Astrocyte (in vitro differentiated cells and primary cell): ENCODE measurements around the gene LIPG. TPM values are rescaled to one million over a fixed set of nuclear protein-coding genes. Genes with fewer than 3 reads are reported as not detected.
"Not testable (repeated sequence)": the region's sequence is repeated elsewhere in the genome, so short reads cannot be mapped to it uniquely, and the experiment has no call there.

Source experiments
- DNase-seq: peaks from one replicate; pipeline ENCODE4 v3.0.0-alpha.2; 2010; ENCODE audit warnings: low read depth
- FAIRE-seq: peaks from 2 replicates; lab custom pipeline; 2011; peaks lifted over from hg19 to GRCh38; lab: Jason Lieb, UNC
- H2AFZ ChIP-seq: 2 replicates; pipeline ENCODE4 v1.6.0; 2012; ENCODE audit warnings: low read depth, low read length, inconsistent platforms
- H3K27ac ChIP-seq: 2 replicates; pipeline ENCODE4 v1.5.1; 2011; ENCODE audit warnings: low read depth, low read length, inconsistent platforms
- H3K27me3 ChIP-seq: 2 replicates; pipeline ENCODE4 v1.6.0; 2011; ENCODE audit warnings: low read length, inconsistent platforms; ENCODE audit not compliant: insufficient read depth
- H3K36me3 ChIP-seq: 2 replicates; pipeline ENCODE4 v1.5.1; 2011; ENCODE audit warnings: low read length, inconsistent platforms; ENCODE audit not compliant: insufficient read depth
- H3K4me1 ChIP-seq: 2 replicates; pipeline ENCODE4 v1.5.1; 2011; ENCODE audit warnings: low read length, inconsistent platforms; ENCODE audit not compliant: insufficient read depth
- H3K4me2 ChIP-seq: 2 replicates; pipeline ENCODE4 v1.6.0; 2012; ENCODE audit warnings: low read length, inconsistent platforms
- H3K4me3 ChIP-seq: 2 replicates; pipeline ENCODE4 v1.5.1; 2011; ENCODE audit warnings: low read depth, mild to moderate bottlenecking, low read length, inconsistent platforms; ENCODE audit not compliant: insufficient read depth
- H3K79me2 ChIP-seq: 2 replicates; pipeline ENCODE4 v1.6.0; 2012; ENCODE audit warnings: mild to moderate bottlenecking, low read length, inconsistent platforms; ENCODE audit not compliant: insufficient read depth
- H3K9ac ChIP-seq: 2 replicates; pipeline ENCODE4 v1.6.0; 2012; ENCODE audit warnings: mild to moderate bottlenecking, low read length, inconsistent platforms
- H3K9me3 ChIP-seq: 2 replicates; pipeline ENCODE4 v1.5.1; 2012; ENCODE audit warnings: low read depth, mild to moderate bottlenecking, low read length, inconsistent platforms; ENCODE audit not compliant: insufficient read depth
- H4K20me1 ChIP-seq: 2 replicates; pipeline ENCODE4 v1.6.0; 2012; ENCODE audit warnings: low read length, inconsistent platforms; ENCODE audit not compliant: insufficient read depth
- H3K27ac Mint-ChIP-seq: one replicate; pipeline ENCODE4 v1.8.0; 2021; ENCODE audit warnings: mild to moderate bottlenecking, mixed read lengths; ENCODE audit not compliant: unreplicated experiment
- H3K27me3 Mint-ChIP-seq: one replicate; pipeline ENCODE4 v1.8.0; 2021; ENCODE audit warnings: low read depth, mixed read lengths; ENCODE audit not compliant: unreplicated experiment
- H3K36me3 Mint-ChIP-seq: one replicate; pipeline ENCODE4 v1.8.0; 2021; ENCODE audit warnings: low read depth, mixed read lengths; ENCODE audit not compliant: unreplicated experiment
- H3K4me1 Mint-ChIP-seq: one replicate; pipeline ENCODE4 v1.8.0; 2021; ENCODE audit warnings: low read depth, mixed read lengths; ENCODE audit not compliant: unreplicated experiment
- H3K4me3 Mint-ChIP-seq: one replicate; pipeline ENCODE4 v1.8.0; 2021; ENCODE audit warnings: mild to moderate bottlenecking, moderate library complexity, mixed read lengths; ENCODE audit not compliant: unreplicated experiment
- H3K9me3 Mint-ChIP-seq: one replicate; pipeline ENCODE4 v1.8.0; 2021; ENCODE audit warnings: mild to moderate bottlenecking, mixed read lengths; ENCODE audit not compliant: unreplicated experiment
- EZH2 ChIP-seq: IDR thresholded peaks from 2 replicates; pipeline ENCODE4 v1.6.1; 2012; ENCODE audit warnings: mild to moderate bottlenecking, low read length, inconsistent platforms; ENCODE audit not compliant: insufficient read depth
- total RNA-seq: library from RNA; stranded (reverse); gene quantifications from 2 replicates; pipeline ENCODE4 v1.2.1, GENCODE V29; 2021
- TF ChIP-seq, protein P1 (sequence below): IDR thresholded peaks from 2 replicates; pipeline ENCODE4 v1.5.1; 2011; ENCODE audit warnings: low read depth, mild to moderate bottlenecking, inconsistent platforms, low read length, moderate library complexity; ENCODE audit not compliant: insufficient read depth

The LIPG gene
- total RNA-seq, 1 donor from 2014 or later: 18.3 TPM

GRCh38 chr18:49558356-49558755 lies 3.5 kb upstream of the LIPG start:
- no peak overlapping the region for H3K9ac ChIP-seq
- Mint-ChIP-seq H3K27ac (no peak overlapping the region), H3K4me1 (peaks cover 12% of the 10 kb centered on the region), H3K9me3 (peaks cover 4% of the 10 kb centered on the region), H3K27me3 (peaks cover 27% of the 10 kb centered on the region), H3K36me3 (no peaks in the 10 kb centered on the region), H3K4me3 (no peak overlapping the region)
- TF ChIP-seq EZH2: no peak
- TF ChIP-seq, protein P1, sequence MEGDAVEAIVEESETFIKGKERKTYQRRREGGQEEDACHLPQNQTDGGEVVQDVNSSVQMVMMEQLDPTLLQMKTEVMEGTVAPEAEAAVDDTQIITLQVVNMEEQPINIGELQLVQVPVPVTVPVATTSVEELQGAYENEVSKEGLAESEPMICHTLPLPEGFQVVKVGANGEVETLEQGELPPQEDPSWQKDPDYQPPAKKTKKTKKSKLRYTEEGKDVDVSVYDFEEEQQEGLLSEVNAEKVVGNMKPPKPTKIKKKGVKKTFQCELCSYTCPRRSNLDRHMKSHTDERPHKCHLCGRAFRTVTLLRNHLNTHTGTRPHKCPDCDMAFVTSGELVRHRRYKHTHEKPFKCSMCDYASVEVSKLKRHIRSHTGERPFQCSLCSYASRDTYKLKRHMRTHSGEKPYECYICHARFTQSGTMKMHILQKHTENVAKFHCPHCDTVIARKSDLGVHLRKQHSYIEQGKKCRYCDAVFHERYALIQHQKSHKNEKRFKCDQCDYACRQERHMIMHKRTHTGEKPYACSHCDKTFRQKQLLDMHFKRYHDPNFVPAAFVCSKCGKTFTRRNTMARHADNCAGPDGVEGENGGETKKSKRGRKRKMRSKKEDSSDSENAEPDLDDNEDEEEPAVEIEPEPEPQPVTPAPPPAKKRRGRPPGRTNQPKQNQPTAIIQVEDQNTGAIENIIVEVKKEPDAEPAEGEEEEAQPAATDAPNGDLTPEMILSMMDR: no peak
- no peaks in the 10 kb centered on the region for H3K36me3 ChIP-seq
- no peak for DNase-seq
- H3K4me1 ChIP-seq: peaks cover 28% of the 10 kb centered on the region
- H3K79me2 ChIP-seq: no peaks in the 10 kb centered on the region
- H3K27ac ChIP-seq: no peak overlapping the region
- no peak overlapping the region for H3K4me3 ChIP-seq
- no peak overlapping the region for H3K4me2 ChIP-seq
- no peak overlapping the region for H2AFZ ChIP-seq
- H3K27me3 ChIP-seq: peaks cover 16% of the 10 kb centered on the region
- peaks cover 5% of the 10 kb centered on the region for H4K20me1 ChIP-seq
- H3K9me3 ChIP-seq: no peaks in the 10 kb centered on the region
- no peak for FAIRE-seq

DNA sequence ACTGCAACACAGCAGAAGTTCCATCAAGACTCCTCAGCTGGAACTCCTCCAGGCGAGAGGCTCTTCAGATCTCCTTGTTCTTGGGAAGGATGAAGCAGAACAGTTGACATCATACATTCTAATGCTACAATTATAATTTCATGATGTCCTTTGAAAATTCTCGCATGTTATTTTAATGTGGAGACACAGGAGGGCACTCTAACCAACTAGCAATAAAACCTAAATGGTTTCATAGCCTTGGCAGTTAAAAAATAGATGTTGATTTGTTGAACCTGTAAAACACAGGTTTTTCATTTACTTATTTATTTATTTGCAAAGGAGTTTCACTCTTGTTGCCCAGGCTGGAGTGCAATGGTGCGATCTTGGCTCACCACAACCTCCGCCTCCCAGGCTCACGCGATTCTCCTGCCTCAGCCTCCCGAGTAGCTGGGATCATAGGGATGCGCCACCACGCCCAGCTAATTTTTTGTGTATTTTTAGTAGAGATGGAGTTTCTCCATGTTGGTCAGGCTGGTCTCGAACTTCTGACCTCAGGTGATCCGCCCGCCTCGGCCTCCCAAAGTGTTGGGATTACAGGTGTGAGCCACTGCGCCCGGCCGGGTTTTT lies 2.4 kb upstream of the LIPG start:
- not testable (repeated sequence) for H3K36me3 Mint-ChIP-seq, H3K4me3 ChIP-seq, H3K9me3 ChIP-seq, H2AFZ ChIP-seq, H3K36me3 ChIP-seq, DNase-seq, H3K4me3 Mint-ChIP-seq, H3K4me2 ChIP-seq, H3K9me3 Mint-ChIP-seq, H3K27ac Mint-ChIP-seq, H3K9ac ChIP-seq, H3K27ac ChIP-seq, H3K79me2 ChIP-seq, H4K20me1 ChIP-seq
- peaks cover 27% of the 10 kb centered on the region for H3K27me3 Mint-ChIP-seq
- TF ChIP-seq, protein P1: peak; percentile 62
- H3K27me3 ChIP-seq: peaks cover 16% of the 10 kb centered on the region
- peaks cover 21% of the 10 kb centered on the region for H3K4me1 Mint-ChIP-seq
- peak; percentile 94 for FAIRE-seq
- peaks cover 34% of the 10 kb centered on the region for H3K4me1 ChIP-seq

DNA sequence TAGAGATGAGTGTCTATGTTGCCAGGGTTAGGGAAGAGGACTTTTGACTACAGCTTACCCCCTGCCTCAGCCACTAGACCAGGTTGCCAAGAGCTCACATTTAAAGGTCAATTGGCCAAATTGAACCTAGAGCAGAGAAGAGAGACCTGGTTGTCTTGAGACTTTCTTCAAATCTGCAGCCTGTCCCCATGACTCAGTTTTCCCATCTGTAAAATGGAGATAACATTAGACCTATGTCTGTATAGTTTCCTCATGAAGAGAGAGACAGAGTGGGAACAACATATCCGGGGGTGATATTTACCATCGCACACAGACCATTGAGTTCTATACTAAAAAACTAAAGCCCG lies 1.6 kb upstream of the LIPG start:
- Histone ChIP-seq H3K4me2 (peak overlapping the region; percentile 94), H3K27ac (no peak overlapping the region), H3K27me3 (peaks cover 16% of the 10 kb centered on the region), H3K9me3 (no peaks in the 10 kb centered on the region), H3K4me3 (no peak overlapping the region), H4K20me1 (peaks cover 5% of the 10 kb centered on the region), H3K9ac (no peak overlapping the region), H3K79me2 (no peaks in the 10 kb centered on the region), H2AFZ (peak overlapping the region; percentile 86), H3K4me1 (peaks cover 37% of the 10 kb centered on the region), H3K36me3 (no peaks in the 10 kb centered on the region)
- H3K27ac Mint-ChIP-seq: no peak overlapping the region
- H3K9me3 Mint-ChIP-seq: no peaks in the 10 kb centered on the region
- peak overlapping the region; percentile 85 for H3K4me3 Mint-ChIP-seq
- H3K4me1 Mint-ChIP-seq: peaks cover 21% of the 10 kb centered on the region
- no peak for FAIRE-seq
- no peaks in the 10 kb centered on the region for H3K36me3 Mint-ChIP-seq
- no peak for TF ChIP-seq EZH2
- TF ChIP-seq, protein P1: no peak
- peaks cover 32% of the 10 kb centered on the region for H3K27me3 Mint-ChIP-seq
- DNase-seq: no peak
